Right cardiac atrium (tissue), 5 donors: ENCODE data around the gene TBCD. TPM values are rescaled to one million over a fixed set of nuclear protein-coding genes. Genes with fewer than 3 reads are reported as not detected.
"Not testable (repeated sequence)": the region's sequence is repeated elsewhere in the genome, so short reads cannot be mapped to it uniquely, and the experiment has no call there.

Experiments
- ATAC-seq, 2 donors: fragments of 200-7000 bp; cut with Tn5 transposase; one replicate each; pipeline versions ENCODE4 v1.8.0 to v1.9.1; 2020; ENCODE audit warnings: moderate library complexity in 2 of 2, mild to moderate bottlenecking in 1 of 2
- DNase-seq, 3 donors: peaks; one replicate each; pipeline ENCODE4 v3.0.0-alpha.2; 2020
- H3K27ac ChIP-seq: one replicate; pipeline ENCODE4 v1.5.1; 2013; ENCODE audit warnings: mild to moderate bottlenecking, low read length, control low read depth, moderate library complexity
- H3K27me3 ChIP-seq: one replicate; pipeline ENCODE4 v1.6.1; 2013; ENCODE audit not compliant: control insufficient read depth, insufficient read depth
- H3K4me1 ChIP-seq: one replicate; pipeline ENCODE4 v1.6.1; 2013; ENCODE audit warnings: low read length; ENCODE audit not compliant: control insufficient read depth, insufficient read depth
- H3K4me3 ChIP-seq: one replicate; pipeline ENCODE4 v1.5.1; 2013; ENCODE audit warnings: low read length, control low read depth
- H3K9me3 ChIP-seq: one replicate; pipeline ENCODE4 v1.6.1; 2013; ENCODE audit warnings: low read length; ENCODE audit not compliant: control insufficient read depth
- WGBS: extraction: QIAGEN DNeasy Blood & Tissue Kit; methylation state at CpG from one replicate; pipeline ENCODE4 v1.1.7; 2013; 5-methylcytosine and 5-hydroxymethylcytosine counted together
- intact Hi-C, 4 donors: fragments of 100-400 bp; cut with DNase I; formaldehyde crosslinking; loops; one replicate each; pipeline versions ENCODE4 v1.11.0 to v1.14.0; 2022 to 2023
- polyA plus RNA-seq: library from polyadenylated mRNA; stranded (reverse); fragments of 200-250 nt; gene quantifications from one replicate; pipeline ENCODE4 v1.2.3, GENCODE V29; 2013
- total RNA-seq, 4 donors: library from RNA; stranded (reverse); fragmentation: NEBNext Ultra II Directional; extraction: Animal tissue kit (Norgen Biotek cat#: 25700); gene quantifications; one replicate each; pipeline ENCODE4 v1.2.1, GENCODE V29; 2021
- donor health status: healthy with polysubstance abuse.
- donor health status: DM: no; HTN: yes; CAD: no.
- donor health status: DM: no; HTN: no; CAD: no.
- donor health status: DM: no; HTN: yes; CAD: no; lungs with severe emphysema.
- donor health status: DM: yes; HTN: yes; CAD: no.

Gene TBCD
- total and polyA plus RNA-seq, 5 donors = 36.2 to 43.9 (median 41.2) TPM

DNA sequence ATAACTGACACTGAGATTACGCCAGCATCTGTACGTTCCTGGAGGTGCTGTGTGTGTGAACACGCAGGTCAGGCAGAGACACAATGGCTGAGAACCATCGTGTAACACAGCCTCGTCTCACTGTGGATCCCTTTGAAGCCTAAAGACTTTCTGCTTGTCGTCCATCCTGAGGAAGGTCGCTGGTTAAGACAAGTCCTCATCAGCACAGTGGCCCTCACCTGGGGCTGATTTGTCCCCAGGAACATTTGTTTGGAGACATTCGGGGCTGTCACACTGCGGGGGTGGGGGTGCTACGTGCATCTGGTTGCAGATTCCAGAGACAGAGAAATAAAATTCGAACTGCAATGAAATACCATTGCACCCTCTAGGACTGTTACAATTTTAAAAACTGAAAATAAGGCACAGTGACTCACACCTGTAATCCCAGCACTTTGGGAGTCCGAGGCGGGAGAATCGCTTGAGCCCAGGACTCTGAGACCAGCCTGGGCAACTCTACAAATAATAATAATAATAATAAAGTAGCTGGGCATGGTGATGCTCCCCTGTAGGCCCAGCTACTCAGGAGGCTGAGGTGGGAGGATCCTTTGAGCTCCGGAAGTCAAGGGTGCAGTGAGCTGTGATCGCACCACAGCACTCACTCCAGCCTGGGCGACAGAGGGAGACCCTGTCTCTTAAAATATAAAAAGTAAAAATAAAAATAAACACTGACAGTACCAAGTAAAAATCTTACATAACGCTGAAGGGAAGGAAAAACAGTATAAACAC is 215.6 kb downstream of the TBCD start:
- 92% methylated on average over 18 of the region's 18 CpGs for WGBS
- intact Hi-C loops = loop anchor here in 1 of 4 donors (10.0 kb wide), 1 partner anchor 183 kb away; no protein-coding TSS in a partner anchor
- Histone ChIP-seq H3K4me3 (no peak overlapping the region), H3K27me3 (no peaks in the 10 kb centered on the region), H3K9me3 (no peaks in the 10 kb centered on the region), H3K27ac (no peak overlapping the region), H3K4me1 (no peaks in the 10 kb centered on the region)
- no peak for DNase-seq
- no peak for ATAC-seq

DNA sequence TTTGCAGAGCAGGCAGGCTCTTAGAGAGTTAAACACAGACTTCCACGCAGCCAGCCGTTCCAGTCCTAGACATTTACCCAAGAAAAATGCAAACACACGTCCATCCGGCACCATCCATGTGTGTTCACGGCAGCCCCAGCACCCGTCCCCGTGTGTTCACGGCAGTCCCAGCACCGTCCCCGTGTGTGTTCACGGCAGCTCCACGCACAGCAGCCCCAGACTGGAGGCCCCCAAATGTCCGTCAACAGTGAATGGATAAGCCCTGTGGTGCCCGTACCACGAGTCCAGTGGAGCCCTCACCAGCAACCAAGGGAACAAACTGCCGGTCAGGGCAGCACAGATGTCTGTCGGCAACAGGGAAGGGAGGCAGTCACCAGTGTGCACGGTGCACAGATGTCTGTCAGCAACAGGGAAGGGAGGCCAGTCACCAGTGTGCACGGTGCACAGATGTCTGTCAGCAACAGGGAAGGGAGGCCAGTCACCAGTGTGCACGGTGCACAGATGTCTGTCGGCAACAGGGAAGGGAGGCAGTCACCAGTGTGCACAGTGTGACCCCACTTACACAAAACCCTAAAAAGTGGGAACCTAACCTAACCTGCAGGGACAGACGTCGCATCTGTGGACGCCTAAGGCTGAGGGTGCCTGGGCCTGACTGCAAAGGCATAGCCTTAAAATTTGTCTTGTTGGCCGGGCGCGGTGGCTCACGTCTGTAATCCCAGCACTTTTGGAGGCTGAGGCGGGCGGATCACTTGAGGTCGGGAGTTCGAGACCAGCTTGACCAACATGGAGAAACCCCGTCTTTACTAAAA is 216.4 kb downstream of the TBCD start:
- 79% methylated on average over 32 of the region's 33 CpGs for WGBS
- not testable (repeated sequence) for H3K4me3 ChIP-seq, ATAC-seq, DNase-seq, H3K4me1 ChIP-seq, H3K9me3 ChIP-seq, H3K27ac ChIP-seq, H3K27me3 ChIP-seq
- intact Hi-C loops = loop anchor here in 1 of 4 donors (10.0 kb wide), 1 partner anchor 183 kb away; no protein-coding TSS in a partner anchor

DNA sequence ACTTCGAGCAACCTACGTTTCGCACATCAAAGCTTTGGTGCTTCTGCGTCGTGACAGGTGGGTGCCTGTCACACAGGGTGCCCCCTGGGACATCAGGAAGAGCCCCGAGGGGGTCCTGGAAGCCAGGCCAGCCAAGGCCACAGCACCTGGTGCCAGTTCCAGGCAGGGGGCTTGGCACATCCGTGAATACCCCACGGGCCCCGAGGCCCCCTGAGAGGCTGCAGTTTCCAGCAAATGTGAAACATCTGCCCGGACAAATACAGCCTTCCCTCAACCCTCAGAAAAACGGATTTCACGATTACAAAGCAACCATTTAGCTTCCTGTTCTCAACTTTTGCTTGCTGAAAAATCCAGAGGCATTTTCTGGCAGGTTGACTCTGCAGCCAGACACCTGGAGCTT is 218.2 kb downstream of the TBCD start:
- Histone ChIP-seq H3K9me3 (no peaks in the 10 kb centered on the region), H3K27ac (no peak overlapping the region), H3K4me3 (no peak overlapping the region), H3K27me3 (no peaks in the 10 kb centered on the region), H3K4me1 (no peaks in the 10 kb centered on the region)
- WGBS = 81% methylated on average over 12 of the region's 12 CpGs
- peak in 1 of 3 donors; percentile 24 for DNase-seq
- intact Hi-C loops = no loop called here
- no peak for ATAC-seq

DNA sequence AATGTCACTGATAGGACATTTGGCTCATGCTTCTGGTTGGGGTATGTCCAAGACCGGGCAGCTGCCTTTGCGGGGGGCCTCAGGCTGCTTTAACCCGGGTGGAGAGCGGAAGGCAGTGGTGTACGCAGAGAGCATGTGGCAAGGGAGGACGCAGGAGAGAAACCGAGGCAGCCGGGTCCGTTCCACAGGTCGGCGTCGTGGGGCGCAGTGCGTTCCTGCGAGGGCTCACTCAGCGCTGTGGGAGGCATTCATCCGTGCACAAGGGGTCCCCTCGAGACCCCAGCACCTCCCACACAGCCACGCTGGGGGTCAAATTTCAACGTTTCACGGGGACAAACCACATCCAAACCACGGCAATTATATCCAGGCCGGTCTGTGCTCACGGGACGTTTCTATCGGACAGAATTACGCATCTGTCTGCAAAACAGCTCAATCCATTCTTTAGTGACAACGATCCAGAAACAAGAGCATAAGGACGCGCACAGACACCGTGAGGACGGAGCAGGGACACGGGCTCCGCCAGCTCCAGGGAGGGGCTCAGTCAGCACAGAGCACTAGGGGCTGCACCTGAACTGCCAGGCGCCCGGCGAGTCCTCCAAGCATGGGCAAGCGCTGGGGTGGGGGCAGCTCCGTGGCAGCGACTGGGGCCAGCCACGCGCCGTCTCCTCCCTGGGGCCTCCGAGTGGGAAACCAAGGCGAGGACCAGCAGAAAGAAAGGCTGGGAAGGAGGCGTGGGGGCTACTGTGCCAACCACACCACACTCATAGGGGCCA is 219.1 kb downstream of the TBCD start:
- H3K4me1 ChIP-seq = no peaks in the 10 kb centered on the region
- intact Hi-C loops = no loop called here
- no peaks in the 10 kb centered on the region for H3K9me3 ChIP-seq
- DNase-seq (peak in 1 of 3 donors; percentile 24), ATAC-seq (peak in 1 of 2 donors; percentile 28)
- no peaks in the 10 kb centered on the region for H3K27me3 ChIP-seq
- no peak overlapping the region for H3K27ac ChIP-seq
- H3K4me3 ChIP-seq = no peak overlapping the region
- WGBS = 89% methylated on average over 46 of the region's 46 CpGs

DNA sequence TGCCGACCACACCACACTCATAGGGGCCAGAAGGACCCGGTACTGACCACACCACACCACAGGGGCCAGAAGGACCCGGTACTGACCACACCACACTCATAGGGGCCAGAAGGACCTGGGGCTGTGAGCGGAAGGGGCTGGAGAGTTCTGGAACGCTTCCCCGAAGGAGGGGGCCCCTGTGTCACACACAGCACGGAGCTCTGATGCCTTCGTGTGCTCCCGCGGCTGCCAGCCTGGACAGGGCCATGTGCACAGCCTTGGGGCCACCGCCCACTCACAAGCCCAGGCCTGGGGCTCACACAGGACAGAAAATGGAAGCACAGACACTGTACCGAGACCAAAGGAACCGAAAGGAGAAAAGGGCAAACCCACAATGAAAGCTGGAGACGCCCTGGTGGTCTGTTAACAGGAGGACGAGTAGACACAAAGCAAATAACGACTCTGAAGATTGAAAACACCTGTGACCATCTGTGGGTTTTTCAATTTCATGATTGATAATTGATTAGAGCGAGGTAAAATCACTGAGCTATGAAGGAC is 221.0 kb downstream of the TBCD start:
- DNase-seq (no peak), ATAC-seq (no peak)
- no peaks in the 10 kb centered on the region for H3K4me1 ChIP-seq
- intact Hi-C loops = no loop called here
- H3K27me3 ChIP-seq = no peaks in the 10 kb centered on the region
- H3K9me3 ChIP-seq = no peaks in the 10 kb centered on the region
- 90% methylated on average over 17 of the region's 17 CpGs for WGBS
- no peak overlapping the region for H3K27ac ChIP-seq
- no peak overlapping the region for H3K4me3 ChIP-seq

DNA sequence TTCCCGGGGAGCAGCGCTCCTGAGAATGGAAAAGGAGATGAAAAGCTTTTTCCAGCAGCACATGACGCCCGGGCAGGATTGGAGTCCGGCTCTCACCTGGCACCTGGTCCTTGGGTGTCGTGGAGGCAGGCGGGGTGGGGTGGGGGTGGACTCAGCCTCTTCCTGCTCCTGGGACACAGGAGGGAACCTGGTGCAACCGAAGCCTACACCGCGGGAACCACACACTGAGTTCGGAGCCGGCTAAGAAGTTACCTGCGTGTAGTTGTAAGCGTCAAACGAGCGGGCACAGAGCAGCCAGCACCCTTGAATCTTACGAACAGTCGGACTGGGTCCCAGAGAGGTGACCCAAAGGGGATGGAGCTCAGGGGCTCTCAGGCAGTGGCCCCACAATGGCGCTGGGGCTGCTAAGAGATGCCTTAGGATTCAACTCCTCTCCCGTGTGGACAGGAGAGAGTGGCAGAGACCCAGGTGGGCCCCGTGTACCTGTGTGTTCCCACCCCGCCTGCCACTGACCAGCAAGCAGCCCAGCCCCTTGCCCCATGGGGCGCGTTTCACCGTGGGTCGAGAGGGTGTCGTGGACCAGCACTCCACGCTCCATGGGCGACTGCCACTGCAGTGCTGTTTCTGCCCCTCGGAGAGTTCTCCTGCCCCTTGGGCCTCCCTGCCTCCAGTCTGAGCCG is 221.7 kb downstream of the TBCD start:
- intact Hi-C loops = no loop called here
- 89% methylated on average over 31 of the region's 31 CpGs for WGBS
- no peak overlapping the region for H3K4me3 ChIP-seq

DNA sequence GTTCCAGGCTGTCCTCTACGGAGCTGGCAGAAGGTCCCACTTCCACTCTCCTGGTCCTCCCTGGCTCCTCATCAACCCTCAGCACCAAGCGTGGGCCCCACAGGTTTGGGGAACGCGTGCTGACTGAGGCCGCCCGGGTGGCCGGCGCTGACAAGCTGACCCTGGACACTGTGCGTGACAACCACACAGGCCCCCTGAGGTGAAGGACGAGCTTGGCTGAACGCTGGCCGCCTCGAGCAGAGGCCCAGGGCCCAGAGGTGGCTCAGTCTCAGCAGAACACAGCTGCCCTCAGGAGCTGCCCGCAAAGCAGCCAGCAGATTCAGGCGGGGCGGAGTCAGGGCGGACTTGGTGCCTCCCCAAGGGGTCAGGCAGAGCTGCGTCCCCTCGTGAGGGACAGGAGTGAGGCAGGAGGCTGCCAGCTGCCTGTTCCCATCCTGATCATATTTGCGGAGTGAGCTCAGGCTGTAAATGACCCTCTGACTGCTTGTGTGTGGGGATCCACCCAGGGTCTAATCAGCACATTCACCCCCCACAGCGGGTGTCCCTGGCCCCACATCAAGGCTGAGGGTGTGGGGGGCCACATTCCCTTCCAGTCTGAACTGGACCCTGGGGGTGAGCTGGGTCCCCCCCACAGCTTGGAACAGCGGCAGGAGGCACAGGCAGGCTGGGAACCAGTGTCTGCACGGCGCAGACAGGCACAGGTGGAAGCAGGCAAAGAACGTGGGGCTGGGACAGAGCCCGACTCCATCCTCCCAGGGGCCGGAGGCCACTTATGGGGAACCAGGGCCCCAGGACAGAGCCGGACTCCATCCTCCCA is 222.5 kb downstream of the TBCD start:
- Histone ChIP-seq H3K9me3 (no peaks in the 10 kb centered on the region), H3K4me3 (no peak overlapping the region), H3K27me3 (no peaks in the 10 kb centered on the region), H3K4me1 (no peaks in the 10 kb centered on the region), H3K27ac (no peak overlapping the region)
- DNase-seq = no peak
- ATAC-seq = peak in 1 of 2 donors; percentile 36
- 87% methylated on average over 28 of the region's 28 CpGs for WGBS
- intact Hi-C loops = no loop called here

More for the DNA sequence above, 221.7 kb downstream of the TBCD start:
- peak in 1 of 2 donors; percentile 36 for ATAC-seq
- Histone ChIP-seq H3K4me1 (no peaks in the 10 kb centered on the region), H3K27me3 (no peaks in the 10 kb centered on the region), H3K9me3 (no peaks in the 10 kb centered on the region), H3K27ac (no peak overlapping the region)
- DNase-seq = no peak

DNA sequence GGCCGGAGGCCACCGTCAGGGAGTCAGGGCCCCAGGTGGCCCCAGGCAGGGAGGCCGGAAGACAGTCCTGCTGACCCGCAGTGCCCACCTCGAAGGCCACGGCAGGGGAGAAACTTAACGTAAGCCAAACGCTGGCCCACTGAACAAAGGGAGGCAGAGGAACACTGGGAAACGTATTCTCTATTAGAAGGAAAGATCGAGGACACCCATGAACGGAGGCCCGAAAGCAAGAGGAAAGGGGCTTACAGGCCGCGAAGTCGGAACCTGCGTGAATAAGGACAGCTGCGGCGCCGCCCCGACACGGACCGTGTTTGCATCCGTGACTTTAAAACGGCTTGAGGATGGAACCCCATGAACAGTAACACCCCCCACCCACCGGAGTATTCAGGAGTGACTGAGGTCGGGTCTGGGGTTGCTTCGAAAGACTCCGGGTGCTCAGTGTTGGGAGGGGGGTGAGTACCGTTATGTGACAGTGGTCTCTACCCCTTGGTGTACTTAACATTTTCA is 225.2 kb downstream of the TBCD start:
- Histone ChIP-seq H3K4me1 (no peaks in the 10 kb centered on the region), H3K27me3 (no peaks in the 10 kb centered on the region), H3K9me3 (no peaks in the 10 kb centered on the region), H3K27ac (no peak overlapping the region), H3K4me3 (no peak overlapping the region)
- ATAC-seq (no peak), DNase-seq (no peak)
- 96% methylated on average over 29 of the region's 29 CpGs for WGBS
- intact Hi-C loops = no loop called here

DNA sequence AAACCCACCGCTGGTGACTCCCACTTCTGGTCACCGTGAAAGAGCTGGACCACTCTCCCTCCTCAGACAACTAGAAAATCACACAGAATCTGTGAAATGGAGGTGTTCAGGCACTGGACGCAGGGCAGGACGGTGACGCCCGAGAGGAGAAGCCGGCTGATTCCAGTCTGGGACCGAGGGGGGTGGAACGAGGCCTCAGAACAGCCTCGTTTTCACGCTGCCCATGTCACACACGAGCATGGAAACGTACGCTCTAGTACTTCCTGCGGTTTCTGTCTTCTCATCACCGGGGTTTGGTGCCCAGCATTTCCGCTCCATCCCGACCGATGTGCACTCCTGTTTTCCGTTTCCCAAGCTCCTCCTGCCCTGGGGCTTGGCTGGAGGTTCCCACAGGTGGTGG is 225.7 kb downstream of the TBCD start:
- ATAC-seq = no peak

More for the DNA sequence above, 225.7 kb downstream of the TBCD start:
- H3K4me3 ChIP-seq = no peak overlapping the region
- no peaks in the 10 kb centered on the region for H3K27me3 ChIP-seq
- intact Hi-C loops = no loop called here
- H3K27ac ChIP-seq = no peak overlapping the region
- H3K4me1 ChIP-seq = no peaks in the 10 kb centered on the region
- WGBS = 91% methylated on average over 20 of the region's 20 CpGs
- no peaks in the 10 kb centered on the region for H3K9me3 ChIP-seq
- no peak for DNase-seq
